ENCODE results near the gene ZNF683.
"Not testable (repeated sequence)": the region's sequence is repeated elsewhere in the genome, so short reads cannot be mapped to it uniquely, and the experiment has no call there.

The ZNF683 gene

GRCh38 chr1:26335774-26336476 lies 36.6 kb downstream of the ZNF683 start:
- Histone ChIP-seq H3F3A (ENCODE audit: low read depth) (no peaks in the 10 kb centered on the region), H3K4me2 (ENCODE audit: low read depth, low read length, poor library complexity, severe bottlenecking) (peak overlapping the region; percentile 62), H4K20me1 (ENCODE audit: insufficient read depth, low read length, poor library complexity, severe bottlenecking) (no peaks in the 10 kb centered on the region), H3K79me2 (ENCODE audit: insufficient read depth, low read length) (no peaks in the 10 kb centered on the region), H3K4me3 (ENCODE audit: low read length, poor library complexity, severe bottlenecking) (peak overlapping the region; percentile 74), H3K9me2 (replicated peaks; ENCODE audit: low read depth, low read length) (no peaks in the 10 kb centered on the region), H3K36me3 (ENCODE audit: insufficient read depth, low read length) (no peaks in the 10 kb centered on the region), H3K27me3 (ENCODE audit: insufficient read depth, low read length, poor library complexity, severe bottlenecking) (no peaks in the 10 kb centered on the region), H3K9me3 (ENCODE audit: insufficient read depth, low read depth, low read length) (no peaks in the 10 kb centered on the region), H3K9ac (ENCODE audit: low read depth, low read length, poor library complexity, severe bottlenecking) (peak overlapping the region; percentile 50), H3K4me1 (ENCODE audit: insufficient read depth, low read length, poor library complexity, severe bottlenecking) (peaks cover 19% of the 10 kb centered on the region), H2AFZ (ENCODE audit: low read length) (peak overlapping the region; percentile 71)
- TF ChIP-seq EZH2phosphoT487 (IDR thresholded peaks at IDR 0.05; ENCODE audit: borderline replicate concordance) (no peak), CTCF (conservative IDR thresholded peaks at IDR 0.05; ENCODE audit: low read length) (no peak)

- not testable (repeated sequence) for H3K9me2 ChIP-seq (replicated peaks; ENCODE audit: low read depth, low read length); H4K20me1 ChIP-seq (ENCODE audit: insufficient read depth, low read length, poor library complexity, severe bottlenecking); H3K4me2 ChIP-seq (ENCODE audit: low read depth, low read length, poor library complexity, severe bottlenecking); H3K36me3 ChIP-seq (ENCODE audit: insufficient read depth, low read length); H3K9me3 ChIP-seq (ENCODE audit: insufficient read depth, low read depth, low read length); H3K27me3 ChIP-seq (ENCODE audit: insufficient read depth, low read length, poor library complexity, severe bottlenecking); H3K4me3 ChIP-seq (ENCODE audit: low read length, poor library complexity, severe bottlenecking); H2AFZ ChIP-seq (ENCODE audit: low read length); H3K9ac ChIP-seq (ENCODE audit: low read depth, low read length, poor library complexity, severe bottlenecking); H3K79me2 ChIP-seq (ENCODE audit: insufficient read depth, low read length); H3F3A ChIP-seq (ENCODE audit: low read depth)
- H3K4me1 ChIP-seq (ENCODE audit: insufficient read depth, low read length, poor library complexity, severe bottlenecking) = peaks cover 15% of the 10 kb centered on the region
These were observed 39.2 kb downstream of the ZNF683 start for GRCh38 chr1:26333312-26333711.

GRCh38 chr1:26330276-26330675 lies 42.3 kb downstream of the ZNF683 start:
- Histone ChIP-seq H3K9me3 (ENCODE audit: insufficient read depth, low read depth, low read length) (no peaks in the 10 kb centered on the region), H3K4me3 (ENCODE audit: low read length, poor library complexity, severe bottlenecking) (no peak overlapping the region), H4K20me1 (ENCODE audit: insufficient read depth, low read length, poor library complexity, severe bottlenecking) (no peaks in the 10 kb centered on the region), H3K4me1 (ENCODE audit: insufficient read depth, low read length, poor library complexity, severe bottlenecking) (no peaks in the 10 kb centered on the region), H3K27me3 (ENCODE audit: insufficient read depth, low read length, poor library complexity, severe bottlenecking) (no peaks in the 10 kb centered on the region), H3K9me2 (replicated peaks; ENCODE audit: low read depth, low read length) (no peaks in the 10 kb centered on the region), H3K79me2 (ENCODE audit: insufficient read depth, low read length) (no peaks in the 10 kb centered on the region), H3K9ac (ENCODE audit: low read depth, low read length, poor library complexity, severe bottlenecking) (no peak overlapping the region), H3F3A (ENCODE audit: low read depth) (no peaks in the 10 kb centered on the region), H3K4me2 (ENCODE audit: low read depth, low read length, poor library complexity, severe bottlenecking) (no peak overlapping the region), H3K36me3 (ENCODE audit: insufficient read depth, low read length) (no peaks in the 10 kb centered on the region), H2AFZ (ENCODE audit: low read length) (no peak overlapping the region)
- no peak for TF ChIP-seq CTCF (conservative IDR thresholded peaks at IDR 0.05; ENCODE audit: low read length)
- no peak for TF ChIP-seq EZH2phosphoT487 (IDR thresholded peaks at IDR 0.05; ENCODE audit: borderline replicate concordance)

GRCh38 chr1:26329380-26329779 lies 43.2 kb downstream of the ZNF683 start:
- H3K27me3 ChIP-seq (ENCODE audit: insufficient read depth, low read length, poor library complexity, severe bottlenecking); H3K79me2 ChIP-seq (ENCODE audit: insufficient read depth, low read length); H3K36me3 ChIP-seq (ENCODE audit: insufficient read depth, low read length); H3K4me1 ChIP-seq (ENCODE audit: insufficient read depth, low read length, poor library complexity, severe bottlenecking); H3K9ac ChIP-seq (ENCODE audit: low read depth, low read length, poor library complexity, severe bottlenecking); H3F3A ChIP-seq (ENCODE audit: low read depth); H3K9me2 ChIP-seq (replicated peaks; ENCODE audit: low read depth, low read length); H4K20me1 ChIP-seq (ENCODE audit: insufficient read depth, low read length, poor library complexity, severe bottlenecking); H3K4me2 ChIP-seq (ENCODE audit: low read depth, low read length, poor library complexity, severe bottlenecking); H2AFZ ChIP-seq (ENCODE audit: low read length); H3K4me3 ChIP-seq (ENCODE audit: low read length, poor library complexity, severe bottlenecking); H3K9me3 ChIP-seq (ENCODE audit: insufficient read depth, low read depth, low read length): not testable (repeated sequence)
